Caki2 (cell line): Measurements from ENCODE around the gene HAAO. TPM values are rescaled to one million over a fixed set of nuclear protein-coding genes. Genes with fewer than 3 reads are reported as not detected.
A peak's percentile ranks its signal among the peaks of the same experiment; 100 is the strongest.
"Not testable (repeated sequence)": the region's sequence is repeated elsewhere in the genome, so short reads cannot be mapped to it uniquely, and the experiment has no call there.

Experiments
- DNase-seq: peaks from one replicate; pipeline ENCODE4 v3.0.0-alpha.2; 2015; ENCODE audit warnings: low read depth
- in situ Hi-C: cut with HindIII; loops from 2 replicates; pipeline ENCODE4 v1.10.0; 2016; ENCODE audit warnings: low sequenced_read_pairs, low pct_unique_long_range_greater_than_20kb, mixed read lengths
- total RNA-seq: library from RNA; depleted of rRNA; stranded (reverse); fragments of >200 nt; shearing (Covaris generic); gene quantifications from 2 replicates; pipeline ENCODE4 v1.2.3, GENCODE V29; 2014; ENCODE audit warnings: low replicate concordance; rRNA removed

HAAO gene
- not detected in 2 replicates for total RNA-seq

DNA sequence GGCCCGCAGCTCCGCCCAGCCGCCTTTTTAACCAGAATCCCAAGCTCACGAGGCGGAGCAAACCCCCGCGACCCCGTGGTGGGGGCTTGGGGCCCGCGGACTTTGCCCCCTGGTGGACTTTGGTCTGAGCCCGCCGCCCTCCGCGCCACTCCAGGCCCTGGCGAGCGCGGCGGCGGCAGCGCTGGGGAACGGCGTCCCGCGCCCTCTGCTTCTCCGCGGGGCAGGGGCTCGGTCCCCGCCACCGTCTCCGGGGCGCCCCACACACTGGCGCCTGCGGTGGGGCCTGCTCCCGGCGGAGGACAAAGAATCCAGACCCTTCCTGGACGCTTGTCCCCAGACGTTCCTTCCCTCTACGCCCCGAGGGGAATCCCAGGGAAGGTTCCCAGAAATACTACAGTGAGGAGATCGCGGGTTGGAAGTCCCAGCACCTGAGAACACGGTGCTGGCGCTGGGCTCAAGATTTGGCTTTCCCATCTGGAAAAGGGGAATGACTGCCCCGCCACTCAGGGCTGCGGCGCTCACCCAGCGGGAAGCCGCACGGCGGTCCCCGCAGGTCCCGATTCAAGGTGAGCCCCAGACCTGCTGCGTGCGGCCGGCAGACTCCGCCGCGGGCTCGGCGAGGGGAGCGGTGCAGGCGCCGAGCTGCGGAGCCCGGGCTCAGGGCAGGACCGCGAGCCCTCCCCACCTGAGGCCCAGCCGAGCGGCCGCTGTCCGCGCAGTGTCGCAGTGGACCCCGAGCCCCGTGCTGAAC is at the start of gene HAAO:
Gene HAAO (minus strand): TSS at position 1 of the 751 bp plus-strand sequence. CDS start 47 bp downstream, outside the sequence.
- DNase-seq, result no peak
- in situ Hi-C loops, result no loop called here

DNA sequence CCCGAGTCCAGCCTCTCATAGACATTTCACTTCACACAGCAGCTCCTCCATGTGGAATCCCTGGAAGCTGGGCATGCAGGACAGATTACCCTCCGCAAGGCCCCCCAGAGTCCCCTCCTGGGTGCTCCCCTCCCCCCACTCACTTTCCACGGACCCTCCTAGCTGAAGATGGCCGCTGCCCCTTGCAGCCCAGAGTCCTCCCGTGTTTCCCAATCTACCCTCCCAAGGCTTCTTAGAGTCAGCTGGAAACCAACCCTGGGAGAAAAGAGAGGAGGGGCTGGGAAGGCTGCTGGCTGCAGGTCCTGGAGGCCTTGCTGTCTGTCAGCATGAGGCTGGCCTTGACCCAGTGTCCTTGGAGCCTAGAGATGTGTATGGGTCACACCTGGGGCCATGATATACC is 49.0 kb upstream of the HAAO start:
- in situ Hi-C loops, result no loop called here

DNA sequence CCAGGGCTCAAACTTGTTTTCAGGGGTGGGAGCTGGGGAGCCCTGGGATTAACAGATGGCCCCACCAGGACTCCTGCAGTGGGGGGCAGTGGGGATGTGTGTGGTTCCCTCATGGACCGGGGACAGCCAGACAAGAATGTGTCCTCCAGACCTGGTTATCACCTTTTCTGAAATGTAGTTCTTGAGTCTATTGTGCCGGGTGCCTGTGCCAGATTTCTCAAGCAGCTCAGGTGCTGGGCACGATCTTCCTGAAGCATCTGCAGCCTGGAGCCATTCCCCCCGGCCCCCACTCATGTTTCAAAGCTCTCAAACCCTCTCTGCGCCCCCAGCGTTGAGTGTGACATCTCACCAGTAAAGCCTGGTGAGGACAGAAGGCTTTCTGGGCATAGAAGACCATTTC is 48.4 kb upstream of the HAAO start:
- in situ Hi-C loops, result no loop called here
- no peak for DNase-seq

More for the DNA sequence above, 49.0 kb upstream of the HAAO start:
- DNase-seq, result no peak

DNA sequence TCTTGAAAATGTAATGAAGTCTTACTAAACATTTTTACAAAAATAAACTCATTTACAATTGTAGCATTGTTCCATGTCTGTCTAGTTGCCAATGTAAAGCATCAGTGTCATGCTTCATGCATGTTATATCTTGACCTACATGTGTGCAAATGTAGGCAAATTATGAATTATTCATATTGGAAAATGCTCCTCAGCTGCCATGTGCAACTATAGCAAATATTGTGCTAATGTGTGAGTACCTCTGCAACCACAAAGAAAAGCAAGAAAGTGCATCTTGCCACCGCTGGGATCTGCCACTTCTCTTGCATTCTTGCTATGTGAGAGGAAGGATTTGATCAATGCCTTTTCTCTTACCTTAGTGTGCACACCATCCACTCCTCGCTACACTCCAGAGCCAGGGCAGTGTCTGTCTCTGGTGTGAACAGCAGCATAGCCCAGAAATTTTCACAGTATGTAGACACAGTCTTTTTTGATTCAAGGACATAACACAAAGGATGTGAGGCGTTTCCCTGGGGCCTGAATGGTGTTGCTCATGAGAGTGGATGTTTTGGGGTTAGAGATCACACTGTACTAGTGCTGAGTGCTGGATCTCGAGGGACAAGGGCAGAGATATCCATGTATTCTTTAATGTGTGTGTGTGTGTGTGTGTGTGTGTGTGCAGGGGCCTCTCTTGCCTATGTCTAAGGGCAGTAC is 47.6 kb upstream of the HAAO start:
- in situ Hi-C loops, result no loop called here
- no peak for DNase-seq

DNA sequence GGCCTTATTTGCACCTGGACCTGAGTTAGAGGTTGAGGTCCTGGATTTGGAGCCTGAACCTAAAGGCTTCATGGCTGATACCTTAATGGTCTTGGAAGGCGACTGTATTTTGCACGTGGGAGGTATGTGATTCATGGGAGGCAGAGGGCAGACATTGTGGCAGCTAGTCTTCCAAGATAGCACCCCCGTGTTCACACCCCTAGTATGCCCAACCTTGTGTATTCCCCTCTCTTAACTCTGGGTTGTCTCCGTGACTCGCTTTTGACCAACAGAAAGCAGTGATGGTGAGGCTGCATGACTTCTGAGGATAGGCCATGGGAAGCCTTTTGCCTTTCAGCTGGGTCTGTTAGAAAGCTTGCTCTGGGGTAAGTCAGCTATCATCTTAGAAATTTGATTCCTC is 45.8 kb upstream of the HAAO start:
- in situ Hi-C loops, result no loop called here
- DNase-seq, result no peak

DNA sequence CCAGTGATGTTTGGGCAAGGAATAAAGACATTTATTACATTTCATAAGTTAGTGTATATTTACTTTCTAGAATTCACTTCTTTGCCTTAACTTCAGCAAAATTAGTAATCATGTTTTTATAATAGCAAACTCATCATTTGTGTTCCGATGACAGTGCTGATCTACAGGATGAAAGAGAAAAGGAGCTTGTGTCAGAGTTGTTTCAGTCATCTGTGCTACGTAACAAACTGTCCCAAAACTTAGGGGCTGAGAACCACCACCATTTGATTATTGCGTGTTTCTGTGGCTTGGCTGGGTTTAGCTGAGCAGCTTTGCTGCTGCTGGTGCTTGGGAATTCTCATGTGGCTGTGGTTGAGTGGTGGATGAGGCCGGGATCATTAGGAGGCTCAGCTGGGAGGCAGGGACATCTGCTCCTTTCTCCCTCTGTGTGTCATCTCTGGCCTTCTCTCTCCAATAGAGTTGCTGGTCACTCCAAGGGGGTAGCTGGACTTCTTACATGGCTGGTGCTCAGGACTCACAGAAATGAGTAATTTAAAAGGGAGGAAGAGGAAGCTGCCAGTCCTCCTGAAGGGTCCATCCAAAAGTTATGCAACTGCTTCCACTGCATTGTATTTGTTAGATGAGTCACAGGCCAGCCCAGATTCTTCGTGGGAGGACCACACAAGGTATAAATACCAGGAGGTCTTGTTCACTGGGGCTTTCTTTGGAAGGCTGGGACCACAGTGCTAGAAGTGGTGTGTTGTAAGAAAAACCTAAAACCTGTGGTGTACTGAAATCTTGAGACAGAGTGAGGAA is 43.4 kb upstream of the HAAO start:
- DNase-seq, result peak; percentile 28
- in situ Hi-C loops, result no loop called here

DNA sequence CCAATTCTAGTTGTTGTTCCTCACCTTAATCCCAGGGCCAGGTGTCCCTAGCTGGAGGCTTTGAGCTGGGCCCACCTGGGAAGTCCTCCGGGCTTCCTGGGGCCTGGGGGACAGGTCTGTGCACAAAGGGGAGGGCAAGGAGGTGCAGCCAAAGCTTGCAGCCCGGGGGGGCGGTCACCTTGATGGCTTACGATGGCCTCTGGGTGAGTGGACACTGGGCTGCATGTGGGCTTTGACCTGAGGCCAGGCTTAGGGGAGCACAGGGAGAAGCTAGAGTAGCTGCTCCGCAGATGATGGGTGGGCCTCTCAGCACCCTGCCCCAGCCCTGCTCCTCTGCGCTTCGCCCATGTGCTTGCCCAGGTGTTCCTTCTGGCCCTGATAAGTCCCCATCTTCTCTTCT is 41.8 kb upstream of the HAAO start:
- in situ Hi-C loops, result no loop called here
- DNase-seq, result no peak

DNA sequence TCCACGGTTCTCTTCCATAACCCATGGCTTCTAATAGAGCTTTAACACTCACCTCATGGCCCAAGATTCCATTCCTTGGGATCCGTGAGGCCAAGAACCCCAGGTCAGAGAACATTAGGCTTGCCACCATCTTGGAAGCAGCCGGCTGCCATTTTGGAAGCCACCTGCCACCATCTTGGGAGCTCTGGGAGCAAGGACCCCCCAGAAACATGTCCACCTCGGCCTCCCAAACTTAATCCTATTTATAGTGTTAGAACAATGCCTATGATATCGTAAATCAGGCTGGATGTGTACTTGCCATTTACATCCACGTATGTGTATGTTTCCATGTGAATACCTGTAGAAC is 39.9 kb upstream of the HAAO start:
- DNase-seq, result no peak
- in situ Hi-C loops, result no loop called here

DNA sequence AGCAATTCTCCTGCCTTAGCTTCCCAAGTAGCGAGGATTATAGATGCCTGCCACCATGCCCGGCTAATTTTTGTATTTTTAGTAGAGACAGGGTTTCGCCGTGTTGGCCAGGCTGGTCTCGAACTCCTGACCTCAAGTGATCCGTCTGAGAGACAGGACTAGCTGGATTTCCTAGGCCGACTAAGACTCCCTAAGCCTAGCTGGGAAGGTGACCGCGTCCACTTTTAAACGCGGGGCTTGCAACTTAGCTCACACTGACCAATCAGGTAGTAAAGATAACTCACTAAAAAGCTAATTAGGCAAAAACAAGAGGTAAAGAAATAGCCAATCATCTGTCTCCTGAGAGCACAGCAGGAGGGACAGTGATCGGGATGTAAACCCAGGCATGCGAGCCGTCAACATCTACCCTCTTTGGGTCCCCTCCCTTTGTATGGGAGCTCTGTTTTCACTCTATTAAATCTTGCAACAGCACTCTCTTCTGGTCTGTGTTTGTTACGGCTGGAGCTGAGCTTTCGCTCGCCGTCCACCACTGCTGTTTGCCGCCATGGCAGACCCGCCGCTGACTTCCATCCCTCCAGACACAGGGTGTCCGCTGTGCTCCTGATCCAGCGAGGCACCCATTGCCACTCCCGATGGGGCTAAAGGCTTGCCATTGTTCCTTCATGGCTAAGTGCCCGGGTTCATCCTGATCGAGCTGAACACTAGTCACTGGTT is 39.3 kb upstream of the HAAO start:
- in situ Hi-C loops, result not testable (repeated sequence)

DNA sequence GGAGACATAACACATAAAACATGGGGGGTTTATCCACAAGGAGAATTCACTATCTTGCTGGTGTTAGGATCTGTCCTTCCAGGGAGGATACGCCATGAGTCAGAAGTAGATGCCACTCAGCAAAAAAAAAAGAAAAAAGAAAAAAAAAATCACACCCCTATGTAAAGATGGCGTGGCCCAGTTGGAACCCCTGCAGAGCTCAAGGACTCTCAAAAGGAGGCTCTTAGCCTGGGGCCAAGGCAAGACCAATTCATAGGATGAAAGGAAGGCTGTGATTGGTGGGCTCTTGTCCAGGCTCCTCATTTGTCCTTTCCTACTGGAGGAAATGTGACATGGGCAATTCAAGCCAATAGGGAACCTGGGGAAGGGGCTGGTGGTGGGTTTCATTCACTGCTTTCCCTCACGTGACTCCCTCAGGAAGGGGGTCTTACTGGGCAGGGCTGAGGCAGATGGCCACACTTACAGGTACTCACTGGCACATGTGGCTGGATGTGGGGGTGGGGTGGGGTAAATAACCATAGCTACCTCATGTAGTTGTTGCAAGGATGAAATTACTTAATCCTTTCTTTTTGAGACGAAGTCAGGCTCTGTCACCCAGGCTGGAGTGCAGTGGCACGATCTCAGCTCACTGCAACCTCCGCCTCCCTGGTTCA is 38.7 kb upstream of the HAAO start:
- DNase-seq, result no peak
- in situ Hi-C loops, result no loop called here

More for the DNA sequence above, 39.3 kb upstream of the HAAO start:
- DNase-seq, result not testable (repeated sequence)

DNA sequence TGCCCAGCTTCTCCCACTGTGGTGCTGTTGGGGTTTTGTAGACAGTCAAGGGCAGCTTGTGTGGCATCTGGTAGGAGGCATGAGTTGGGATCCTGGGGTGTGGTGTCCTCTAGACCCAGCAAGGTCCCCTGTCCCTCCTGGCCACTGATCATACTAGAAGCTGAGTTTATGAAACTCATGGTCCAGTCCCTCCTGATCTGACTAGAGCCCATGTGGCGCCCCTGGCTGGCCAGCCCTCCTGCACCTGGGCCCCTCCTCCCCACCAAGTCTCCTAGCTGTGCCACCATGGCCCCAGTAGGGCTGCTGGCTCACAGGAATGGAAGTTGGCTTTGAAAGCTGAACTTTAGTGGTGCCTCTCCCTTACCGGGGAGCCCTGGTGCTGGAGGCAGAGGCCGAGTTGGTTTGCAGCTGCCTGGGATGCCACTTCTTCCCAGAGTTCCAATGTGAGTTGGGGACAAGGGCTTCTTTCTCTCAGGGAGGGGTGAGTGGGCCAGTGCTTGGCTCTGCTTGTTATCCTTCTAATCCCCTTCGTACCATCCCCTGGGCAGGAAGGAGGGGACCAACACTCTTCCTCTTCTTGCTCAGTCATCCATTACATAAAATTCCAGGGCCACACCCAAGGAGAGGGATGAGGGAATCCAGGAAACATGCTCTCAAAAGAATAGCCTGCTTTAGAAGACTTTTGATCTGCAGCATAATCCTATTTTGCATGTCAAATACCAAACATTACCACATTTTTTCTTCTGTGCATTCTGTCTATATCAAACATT is 37.5 kb upstream of the HAAO start:
- peak; percentile 33 for DNase-seq
- in situ Hi-C loops, result no loop called here

DNA sequence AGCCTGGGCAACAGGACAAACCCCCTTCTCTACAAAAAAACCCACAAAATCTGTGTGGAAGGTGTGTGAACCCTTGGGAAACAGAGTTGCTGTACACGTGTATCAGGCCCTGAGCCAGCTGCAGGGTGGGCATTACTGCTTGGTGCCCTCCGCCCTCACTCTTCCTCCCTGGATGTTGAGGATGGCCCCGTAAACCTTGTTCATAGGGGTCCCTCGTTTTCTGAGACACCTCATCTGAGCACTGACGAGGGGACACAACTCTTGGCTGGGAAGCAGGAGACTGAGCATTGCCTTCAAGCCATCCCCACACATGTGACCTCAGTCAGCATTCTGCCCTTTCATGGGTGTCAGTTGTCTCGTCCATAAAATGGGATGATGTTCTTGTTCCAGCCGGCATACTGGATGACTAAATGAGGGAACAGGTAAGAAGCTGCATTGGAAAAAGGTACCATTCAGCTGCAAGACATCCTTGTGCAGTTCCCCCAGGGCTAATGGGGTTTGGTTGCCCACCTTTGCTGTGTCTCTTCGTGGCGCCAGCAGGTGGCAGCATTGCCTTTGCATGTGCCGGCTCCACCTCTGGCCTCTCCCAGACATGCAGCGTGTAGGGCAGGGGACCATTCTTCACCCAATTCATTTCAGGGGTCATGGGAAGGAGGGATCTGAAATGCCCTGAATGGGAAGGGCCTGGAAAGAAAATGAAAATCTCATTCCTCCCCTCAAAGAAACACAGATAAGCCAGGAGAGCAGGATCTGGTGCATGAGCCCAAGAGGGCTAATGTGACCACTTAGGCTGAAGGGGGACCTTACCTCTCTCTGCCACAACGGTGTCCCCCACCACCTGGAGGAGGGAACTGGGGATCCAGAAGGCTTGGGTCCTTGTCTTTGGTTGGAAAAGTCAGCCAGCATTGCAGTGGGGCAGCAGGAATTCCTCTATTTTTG is 36.4 kb upstream of the HAAO start:
- in situ Hi-C loops, result no loop called here
- DNase-seq, result peak; percentile 56

DNA sequence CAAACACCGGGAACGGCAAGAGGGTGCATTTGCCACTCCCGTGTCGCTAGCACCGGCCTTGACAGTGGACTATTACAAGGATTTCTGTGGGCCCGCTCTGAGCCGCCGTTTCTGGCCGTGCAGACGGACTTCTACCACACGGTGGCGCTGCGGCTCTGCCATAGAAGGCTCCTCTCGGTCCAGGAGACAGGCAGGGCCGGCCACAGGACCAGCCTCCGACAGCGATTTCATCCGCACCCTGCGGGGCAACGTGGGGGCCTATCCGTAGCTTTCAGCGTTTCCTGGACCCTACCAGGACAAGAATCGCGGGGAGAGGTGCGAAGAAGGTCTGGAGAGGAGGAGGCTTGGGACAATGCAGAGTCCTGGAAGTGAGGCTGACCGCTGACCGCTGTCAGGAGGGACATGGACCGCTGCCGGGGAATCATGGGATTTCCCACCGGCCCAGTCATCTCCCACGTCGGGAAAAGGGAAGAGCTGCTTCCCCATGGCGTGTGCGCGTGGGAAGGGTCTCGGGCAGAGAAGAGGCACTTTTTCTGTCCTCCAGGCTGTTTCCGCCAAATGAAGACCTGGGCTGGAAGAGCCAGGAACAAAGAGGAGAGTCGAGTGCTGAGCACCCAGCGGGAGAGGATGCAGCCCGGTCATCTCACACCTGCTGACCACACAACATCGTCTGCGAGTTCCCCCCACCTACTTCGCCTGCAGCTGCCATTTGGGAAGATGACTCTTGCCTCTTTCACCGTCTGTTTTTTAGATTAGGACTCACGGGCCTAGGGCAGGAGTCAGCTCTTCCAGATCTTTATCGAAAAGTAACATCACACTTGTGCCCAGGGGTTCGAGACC is 35.5 kb upstream of the HAAO start:
- in situ Hi-C loops, result no loop called here
- peak; percentile 66 for DNase-seq

DNA sequence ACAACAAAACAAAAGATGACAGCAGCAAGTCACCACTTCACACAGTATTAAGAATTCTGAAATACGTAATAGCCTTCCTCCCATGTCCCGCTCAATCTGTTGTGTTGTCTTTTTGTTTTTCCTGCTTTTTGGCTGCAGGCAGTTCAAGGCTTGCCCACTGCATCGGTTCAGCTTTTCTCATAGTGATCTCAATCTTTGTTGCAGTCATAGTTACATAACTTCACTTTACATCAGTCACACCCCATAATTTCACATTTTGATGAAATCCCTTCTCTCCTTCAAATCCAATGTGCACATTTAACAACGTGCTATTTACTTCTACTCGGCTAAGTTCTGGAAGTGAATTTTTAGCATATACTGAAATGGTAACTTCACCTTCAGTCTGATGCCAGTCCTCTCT is 33.8 kb upstream of the HAAO start:
- in situ Hi-C loops, result no loop called here
- no peak for DNase-seq

DNA sequence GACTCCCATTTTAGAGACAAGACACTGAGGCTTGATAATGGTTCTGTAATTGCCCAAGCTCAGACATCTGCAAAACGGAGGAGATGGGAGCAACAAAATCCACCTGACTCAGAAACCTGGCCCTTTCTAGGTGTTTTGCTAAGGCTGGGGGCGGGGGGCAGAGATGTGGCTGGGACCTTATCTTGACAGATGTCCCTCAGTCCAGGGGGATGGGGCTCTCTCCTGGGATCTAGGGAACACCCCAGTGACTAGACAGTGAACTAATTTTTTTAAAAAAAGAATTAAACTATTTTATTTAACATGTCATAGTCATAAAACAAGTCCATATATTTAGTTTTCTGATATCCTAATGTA is 32.0 kb upstream of the HAAO start:
- in situ Hi-C loops, result no loop called here
- no peak for DNase-seq
